ENCODE measurements around the gene ERVH48-1.
"Not testable (repeated sequence)": the region's sequence is repeated elsewhere in the genome, so short reads cannot be mapped to it uniquely, and the experiment has no call there.

DNA sequence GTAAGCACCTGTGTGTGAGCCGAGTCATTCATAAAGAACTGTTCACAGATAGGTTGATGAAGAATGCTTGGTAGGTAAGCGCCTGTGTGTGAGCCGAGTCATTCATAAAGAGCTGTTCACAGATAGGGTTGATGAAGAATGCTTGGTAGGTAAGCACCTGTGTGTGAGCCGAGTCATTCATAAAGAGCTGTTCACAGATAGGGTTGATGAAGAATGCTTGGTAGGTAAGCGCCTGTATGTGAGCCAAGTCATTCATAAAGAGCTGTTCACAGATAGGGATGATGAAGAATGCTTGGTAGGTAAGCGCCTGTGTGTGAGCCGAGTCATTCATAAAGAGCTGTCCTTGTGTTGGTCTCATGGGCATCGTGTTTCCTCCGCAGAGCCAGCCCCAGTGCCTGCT is 16.9 kb downstream of the ERVH48-1 start:
- TF ChIP-seq, protein P1, sequence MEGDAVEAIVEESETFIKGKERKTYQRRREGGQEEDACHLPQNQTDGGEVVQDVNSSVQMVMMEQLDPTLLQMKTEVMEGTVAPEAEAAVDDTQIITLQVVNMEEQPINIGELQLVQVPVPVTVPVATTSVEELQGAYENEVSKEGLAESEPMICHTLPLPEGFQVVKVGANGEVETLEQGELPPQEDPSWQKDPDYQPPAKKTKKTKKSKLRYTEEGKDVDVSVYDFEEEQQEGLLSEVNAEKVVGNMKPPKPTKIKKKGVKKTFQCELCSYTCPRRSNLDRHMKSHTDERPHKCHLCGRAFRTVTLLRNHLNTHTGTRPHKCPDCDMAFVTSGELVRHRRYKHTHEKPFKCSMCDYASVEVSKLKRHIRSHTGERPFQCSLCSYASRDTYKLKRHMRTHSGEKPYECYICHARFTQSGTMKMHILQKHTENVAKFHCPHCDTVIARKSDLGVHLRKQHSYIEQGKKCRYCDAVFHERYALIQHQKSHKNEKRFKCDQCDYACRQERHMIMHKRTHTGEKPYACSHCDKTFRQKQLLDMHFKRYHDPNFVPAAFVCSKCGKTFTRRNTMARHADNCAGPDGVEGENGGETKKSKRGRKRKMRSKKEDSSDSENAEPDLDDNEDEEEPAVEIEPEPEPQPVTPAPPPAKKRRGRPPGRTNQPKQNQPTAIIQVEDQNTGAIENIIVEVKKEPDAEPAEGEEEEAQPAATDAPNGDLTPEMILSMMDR (IDR thresholded peaks at IDR 0.05) = not testable (repeated sequence)
- TF ChIP-seq POLR2A (IDR thresholded peaks at IDR 0.05) = not testable (repeated sequence)
